Measurements from ENCODE around the gene CRACR2B. TPM values are rescaled to one million over a fixed set of nuclear protein-coding genes. Genes with fewer than 3 reads are reported as not detected.

CRACR2B gene
- total RNA-seq, 1 experiment from 2014 or later: 11.8 TPM

DNA sequence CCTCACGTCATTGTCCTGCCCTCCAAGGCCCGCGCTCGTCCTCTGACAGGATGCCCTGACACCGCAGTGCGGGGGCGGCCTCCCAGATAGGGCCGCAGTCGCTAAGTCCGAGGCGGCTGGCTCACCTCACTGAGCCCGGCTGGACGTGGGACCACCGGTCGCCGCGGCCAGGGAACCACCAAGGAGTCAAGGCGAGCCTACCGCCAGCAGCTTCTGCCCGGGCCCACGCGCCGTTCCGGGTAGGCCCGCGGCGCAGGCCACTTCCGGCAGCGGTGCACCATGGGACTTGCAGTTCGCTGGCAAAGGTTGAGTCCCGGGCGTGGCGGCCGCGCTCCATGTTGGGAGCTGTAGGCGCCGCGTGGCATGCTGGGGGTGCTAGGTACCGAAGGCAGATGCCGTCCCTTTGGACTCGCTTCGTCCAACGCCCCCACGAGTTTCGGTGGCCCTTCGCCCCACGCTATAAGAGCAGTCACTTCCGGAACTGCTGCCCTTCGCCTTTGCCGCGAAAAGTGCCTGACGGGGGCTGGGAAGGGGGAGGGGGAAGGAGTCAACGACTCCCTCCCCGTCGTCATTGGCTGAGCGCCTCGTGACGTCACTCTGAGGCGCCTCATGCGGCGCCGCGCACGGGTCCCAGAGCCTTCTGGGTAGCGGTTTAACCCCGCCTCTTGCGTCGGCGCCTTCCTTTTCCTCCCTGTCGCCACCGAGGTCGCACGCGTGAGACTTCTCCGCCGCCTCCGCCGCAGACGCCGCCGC lies 18.3 kb upstream of the CRACR2B start, which contains the start of gene RPLP2 (continued):
- TF ChIP-seq, protein P1, sequence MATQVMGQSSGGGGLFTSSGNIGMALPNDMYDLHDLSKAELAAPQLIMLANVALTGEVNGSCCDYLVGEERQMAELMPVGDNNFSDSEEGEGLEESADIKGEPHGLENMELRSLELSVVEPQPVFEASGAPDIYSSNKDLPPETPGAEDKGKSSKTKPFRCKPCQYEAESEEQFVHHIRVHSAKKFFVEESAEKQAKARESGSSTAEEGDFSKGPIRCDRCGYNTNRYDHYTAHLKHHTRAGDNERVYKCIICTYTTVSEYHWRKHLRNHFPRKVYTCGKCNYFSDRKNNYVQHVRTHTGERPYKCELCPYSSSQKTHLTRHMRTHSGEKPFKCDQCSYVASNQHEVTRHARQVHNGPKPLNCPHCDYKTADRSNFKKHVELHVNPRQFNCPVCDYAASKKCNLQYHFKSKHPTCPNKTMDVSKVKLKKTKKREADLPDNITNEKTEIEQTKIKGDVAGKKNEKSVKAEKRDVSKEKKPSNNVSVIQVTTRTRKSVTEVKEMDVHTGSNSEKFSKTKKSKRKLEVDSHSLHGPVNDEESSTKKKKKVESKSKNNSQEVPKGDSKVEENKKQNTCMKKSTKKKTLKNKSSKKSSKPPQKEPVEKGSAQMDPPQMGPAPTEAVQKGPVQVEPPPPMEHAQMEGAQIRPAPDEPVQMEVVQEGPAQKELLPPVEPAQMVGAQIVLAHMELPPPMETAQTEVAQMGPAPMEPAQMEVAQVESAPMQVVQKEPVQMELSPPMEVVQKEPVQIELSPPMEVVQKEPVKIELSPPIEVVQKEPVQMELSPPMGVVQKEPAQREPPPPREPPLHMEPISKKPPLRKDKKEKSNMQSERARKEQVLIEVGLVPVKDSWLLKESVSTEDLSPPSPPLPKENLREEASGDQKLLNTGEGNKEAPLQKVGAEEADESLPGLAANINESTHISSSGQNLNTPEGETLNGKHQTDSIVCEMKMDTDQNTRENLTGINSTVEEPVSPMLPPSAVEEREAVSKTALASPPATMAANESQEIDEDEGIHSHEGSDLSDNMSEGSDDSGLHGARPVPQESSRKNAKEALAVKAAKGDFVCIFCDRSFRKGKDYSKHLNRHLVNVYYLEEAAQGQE (IDR thresholded peaks at IDR 0.05; ENCODE audit: low read depth): no peak
- TF ChIP-seq CBX3 (IDR thresholded peaks at IDR 0.05; ENCODE audit: low read depth): no peak
- TF ChIP-seq POLR2A (IDR thresholded peaks at IDR 0.05; ENCODE audit: borderline replicate concordance, extremely low read depth, insufficient read depth, insufficient read length): peak; percentile 48
- no peak for TF ChIP-seq CEBPB (IDR thresholded peaks at IDR 0.05; ENCODE audit: low read depth)

DNA sequence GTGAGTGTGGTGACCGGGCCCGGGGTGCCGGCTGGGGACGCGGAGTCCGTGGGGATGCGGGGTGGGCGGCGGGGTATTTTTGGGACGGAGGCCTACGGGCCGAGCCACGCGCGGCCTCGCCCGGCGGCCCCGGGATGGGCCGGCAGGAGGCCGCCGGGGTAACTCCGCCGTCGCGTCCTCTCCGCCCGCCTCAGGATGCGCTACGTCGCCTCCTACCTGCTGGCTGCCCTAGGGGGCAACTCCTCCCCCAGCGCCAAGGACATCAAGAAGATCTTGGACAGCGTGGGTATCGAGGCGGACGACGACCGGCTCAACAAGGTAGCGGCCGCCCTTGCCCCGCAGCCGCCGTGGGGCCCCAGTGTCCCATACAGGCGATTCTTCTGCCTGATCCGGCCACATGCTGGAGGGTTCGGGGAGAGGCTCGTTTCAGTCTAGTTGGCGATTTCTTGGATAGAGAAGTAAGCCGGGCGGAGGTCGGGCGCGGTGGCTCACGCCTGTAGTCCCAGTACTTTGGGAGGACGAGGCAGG lies 17.6 kb upstream of the CRACR2B start:
- peaks cover 52% of the 10 kb centered on the region for H3K79me2 ChIP-seq (ENCODE audit: insufficient read depth, low read length)
- no peaks in the 10 kb centered on the region for H3K9me2 ChIP-seq (ENCODE audit: insufficient read depth)
- ChIA-PET RAD21 (ENCODE audit: low non-redundant PET in 1 of 2, low total read pairs in 2 of 2, uncharacterized antibody in 2 of 2, unreplicated experiment in 2 of 2) (no interaction called here), CTCF (interaction anchor here (1.0 kb wide), 1 partner anchor 28 kb away, joined by 7 read pairs; no protein-coding TSS in a partner anchor), POLR2A (interaction anchor here (1.0 to 4.4 kb wide), 7 partner anchors 9 to 25 kb away, joined by 4 to 45 read pairs (median 9); partner anchors contain the start of genes CRACR2B and PNPLA2)
- H3K4me2 ChIP-seq (ENCODE audit: low read length): peak overlapping the region; percentile 88
- H3K9me3 ChIP-seq (ENCODE audit: control insufficient read depth in 1 of 2, insufficient read depth in 1 of 2, low read depth in 1 of 2, low read length in 2 of 2): no peaks in the 10 kb centered on the region
- H2AFZ ChIP-seq (ENCODE audit: low read depth, low read length, poor library complexity, severe bottlenecking): no peak overlapping the region
- H3K27me3 ChIP-seq (ENCODE audit: insufficient read depth, low read length): no peaks in the 10 kb centered on the region
- peaks cover 21 to 38% of the 10 kb centered on the region in 2 experiments for H3K36me3 ChIP-seq (ENCODE audit: control insufficient read depth in 1 of 2, insufficient read depth in 2 of 2, low read length in 2 of 2)
- DNase-seq (ENCODE audit: low read depth, low spot score) (no peak), ATAC-seq (no peak)
- H3K9ac ChIP-seq (ENCODE audit: low read length): peak overlapping the region; percentile 100
- BruUV-seq (replicated peaks): no TSS peak
- H3K4me3 ChIP-seq (replicated peaks in 1 of 2; ENCODE audit: low read depth in 1 of 2, low read length in 2 of 2): peak overlapping the region; percentile 82 to 97
- peaks cover 17% of the 10 kb centered on the region; the same call in 1 of the 2 replicates for H4K20me1 ChIP-seq (ENCODE audit: insufficient read depth)
- H3K27ac ChIP-seq (ENCODE audit: low read depth, low read length): peak overlapping the region; percentile 93
- peaks cover 17 to 52% of the 10 kb centered on the region in 2 experiments for H3K4me1 ChIP-seq (ENCODE audit: control insufficient read depth in 1 of 2, insufficient read depth in 2 of 2, low read length in 2 of 2)
- intact Hi-C loops (cut with micrococcal nuclease): no loop called here
- no peak for TF ChIP-seq EGR1 (IDR thresholded peaks at IDR 0.05; ENCODE audit: low read depth)
- no peak for TF ChIP-seq CBX3 (IDR thresholded peaks at IDR 0.05; ENCODE audit: low read depth)
- no peak for TF ChIP-seq SRF (IDR thresholded peaks at IDR 0.05; ENCODE audit: low read depth)
- TF ChIP-seq, protein P2, sequence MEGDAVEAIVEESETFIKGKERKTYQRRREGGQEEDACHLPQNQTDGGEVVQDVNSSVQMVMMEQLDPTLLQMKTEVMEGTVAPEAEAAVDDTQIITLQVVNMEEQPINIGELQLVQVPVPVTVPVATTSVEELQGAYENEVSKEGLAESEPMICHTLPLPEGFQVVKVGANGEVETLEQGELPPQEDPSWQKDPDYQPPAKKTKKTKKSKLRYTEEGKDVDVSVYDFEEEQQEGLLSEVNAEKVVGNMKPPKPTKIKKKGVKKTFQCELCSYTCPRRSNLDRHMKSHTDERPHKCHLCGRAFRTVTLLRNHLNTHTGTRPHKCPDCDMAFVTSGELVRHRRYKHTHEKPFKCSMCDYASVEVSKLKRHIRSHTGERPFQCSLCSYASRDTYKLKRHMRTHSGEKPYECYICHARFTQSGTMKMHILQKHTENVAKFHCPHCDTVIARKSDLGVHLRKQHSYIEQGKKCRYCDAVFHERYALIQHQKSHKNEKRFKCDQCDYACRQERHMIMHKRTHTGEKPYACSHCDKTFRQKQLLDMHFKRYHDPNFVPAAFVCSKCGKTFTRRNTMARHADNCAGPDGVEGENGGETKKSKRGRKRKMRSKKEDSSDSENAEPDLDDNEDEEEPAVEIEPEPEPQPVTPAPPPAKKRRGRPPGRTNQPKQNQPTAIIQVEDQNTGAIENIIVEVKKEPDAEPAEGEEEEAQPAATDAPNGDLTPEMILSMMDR (IDR thresholded peaks at IDR 0.05 in 2 of 3, conservative IDR thresholded peaks at IDR 0.05 in 1 of 3; ENCODE audit: borderline replicate concordance in 1 of 3, insufficient read depth in 1 of 3, low read depth in 2 of 3, low read length in 2 of 3): no peak
- no peak for TF ChIP-seq ZNF274 (IDR thresholded peaks at IDR 0.05; ENCODE audit: low read depth, low read length)
- no peak for TF ChIP-seq POLR2AphosphoS5 (IDR thresholded peaks at IDR 0.05; ENCODE audit: low read depth, low read length)
- TF ChIP-seq RAD21 (IDR thresholded peaks at IDR 0.05; ENCODE audit: low read depth): no peak
- TF ChIP-seq YY1 (IDR thresholded peaks at IDR 0.05; ENCODE audit: extremely low read depth, insufficient replicate concordance, low read depth, low read length): no peak
- TF ChIP-seq SP1 (IDR thresholded peaks at IDR 0.05; ENCODE audit: low read depth): no peak
- TF ChIP-seq POLR2A (IDR thresholded peaks at IDR 0.05; ENCODE audit: borderline replicate concordance, extremely low read depth, insufficient read depth, insufficient read length): no peak
- no peak for TF ChIP-seq TCF7L2 (IDR thresholded peaks at IDR 0.05; ENCODE audit: borderline replicate concordance, extremely low read depth, insufficient read depth, insufficient read length)
- no peak for TF ChIP-seq ELF1 (IDR thresholded peaks at IDR 0.05; ENCODE audit: borderline replicate concordance, low read depth)
- TF ChIP-seq EZH2 (IDR thresholded peaks at IDR 0.05): no peak

Data from HCT116 (cell line).